ENCODE data around the gene SLC9A3.

- TF ChIP-seq SMAD1 (CRISPR knock-in tag; IDR thresholded peaks at IDR 0.05; ENCODE audit: borderline replicate concordance, low read depth) (no peak), ZBTB43 (CRISPR knock-in tag; conservative IDR thresholded peaks at IDR 0.05) (no peak), CTCF (CRISPR knock-in tag; IDR thresholded peaks at IDR 0.05) (no peak), NR2C2 (CRISPR knock-in tag; IDR thresholded peaks at IDR 0.05; ENCODE audit: borderline replicate concordance) (no peak), RFX5 (IDR thresholded peaks at IDR 0.05; ENCODE audit: low read depth, low read length) (no peak), ZBTB7A (CRISPR knock-in tag; IDR thresholded peaks at IDR 0.05) (no peak), ZNF292 (CRISPR knock-in tag; IDR thresholded peaks at IDR 0.05; ENCODE audit: borderline replicate concordance, low read depth) (no peak), FOXP1 (IDR thresholded peaks at IDR 0.05) (no peak), FOXP1 (CRISPR knock-in tag; IDR thresholded peaks at IDR 0.05) (no peak), TAF1 (CRISPR knock-in tag; IDR thresholded peaks at IDR 0.05) (no peak)
These were observed 31.8 kb downstream of the SLC9A3 start for GRCh38 chr5:492314-492893.

All from HepG2 (cell line).